Hepatocyte (in vitro differentiated cells): ENCODE measurements around the gene MAN1B1.

Experiments
- CTCF ChIP-seq: fragments of 200-600 bp; sonication (generic); IDR thresholded peaks from 2 replicates; pipeline ENCODE4 v1.5.1; 2016; ENCODE audit warnings: antibody characterized with exemption, mild to moderate bottlenecking; ENCODE audit not compliant: poor library complexity
- EZH2 ChIP-seq: fragments of 200-600 bp; sonication (generic); IDR thresholded peaks from 2 replicates; pipeline ENCODE4 v1.6.1; 2016; ENCODE audit warnings: antibody characterized with exemption, mild to moderate bottlenecking, borderline replicate concordance

DNA sequence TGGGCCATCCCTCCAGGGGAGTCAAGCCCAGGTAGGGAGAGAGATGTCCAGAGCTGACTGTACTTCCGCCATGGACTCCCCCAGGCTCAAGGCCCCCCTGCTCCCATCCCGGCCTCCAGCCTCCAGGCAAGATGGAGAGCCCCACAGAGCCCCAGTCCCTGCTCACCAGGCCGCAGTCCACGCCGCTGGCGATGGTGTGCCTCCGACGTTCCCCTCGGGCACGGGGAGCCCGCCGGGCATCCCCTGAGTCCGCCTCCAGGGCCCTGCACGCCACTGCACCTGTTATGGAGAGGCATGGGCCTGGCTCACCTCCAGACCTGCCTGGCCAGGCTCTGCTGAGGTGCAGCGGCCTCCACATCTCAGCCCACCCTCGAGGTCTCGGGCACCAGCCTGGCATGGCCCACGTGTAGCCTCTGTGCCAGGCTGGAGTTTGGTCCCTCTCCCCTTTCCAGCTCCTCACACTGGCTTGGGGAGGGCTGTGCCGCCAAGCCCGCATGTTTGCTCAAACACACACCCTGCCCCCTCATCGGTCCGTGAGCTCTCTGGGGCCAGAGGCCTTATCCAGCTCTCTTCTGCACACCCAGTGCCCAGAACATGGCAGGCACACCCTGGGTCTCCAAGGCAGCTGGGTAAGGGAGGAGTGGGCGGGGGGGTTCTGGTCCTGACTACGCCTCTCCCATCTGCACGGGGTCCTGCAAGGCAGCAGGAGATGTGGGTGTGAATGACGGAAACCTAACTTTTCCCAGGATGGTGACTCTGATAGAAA lies 20.5 kb upstream of the MAN1B1 start:
- TF ChIP-seq EZH2 (no peak), CTCF (no peak)
